Muscle of leg (tissue), 11 donors: ENCODE results near the gene KIF5A. TPM values are rescaled to one million over a fixed set of nuclear protein-coding genes. Genes with fewer than 3 reads are reported as not detected.

Source experiments
- DNase-seq: peaks from one replicate; pipeline ENCODE4 v3.0.0; 2013
- H3K27ac ChIP-seq: one replicate; pipeline ENCODE4 v1.5.1; 2013; ENCODE audit warnings: mild to moderate bottlenecking, low read length, control low read depth
- H3K27me3 ChIP-seq: one replicate; pipeline ENCODE4 v1.6.1; 2013; ENCODE audit warnings: low read length; ENCODE audit not compliant: control insufficient read depth, insufficient read depth
- H3K36me3 ChIP-seq: one replicate; pipeline ENCODE4 v1.6.1; 2013; ENCODE audit warnings: low read length; ENCODE audit not compliant: control insufficient read depth, insufficient read depth
- H3K4me1 ChIP-seq: one replicate; pipeline ENCODE4 v1.6.1; 2013; ENCODE audit warnings: low read length; ENCODE audit not compliant: control insufficient read depth, insufficient read depth
- H3K4me3 ChIP-seq: one replicate; pipeline ENCODE4 v1.5.1; 2013; ENCODE audit warnings: low read length, control low read depth
- H3K9me3 ChIP-seq: replicated peaks from 2 replicates; pipeline ENCODE4 v1.6.1; 2013; ENCODE audit warnings: low read depth, low read length; ENCODE audit not compliant: control insufficient read depth
- WGBS: methylation state at CpG from one replicate; pipeline ENCODE4 v1.1.5; 2013; ENCODE audit warnings: missing lambda C conversion rate; ENCODE audit not compliant: insufficient coverage; 5-methylcytosine and 5-hydroxymethylcytosine counted together
- polyA plus RNA-seq, 8 donors: library from polyadenylated mRNA; unstranded; fragments of 120-200 nt; gene quantifications; one replicate each; pipeline versions ENCODE4 v1.2.1 to v1.2.3, GENCODE V29; 2013; ENCODE audit warnings: inconsistent platforms in 1 of 8, low replicate concordance in 1 of 8; ENCODE audit not compliant: insufficient read length in 8 of 8, insufficient read depth in 1 of 8
- total RNA-seq: library from RNA; stranded (reverse); fragments of 120-200 nt; gene quantifications from one replicate; pipeline ENCODE4 v1.2.4, GENCODE V29; 2013

Gene KIF5A
- total and polyA plus RNA-seq, 9 donors = 0.04 to 0.85 (median 0.11) TPM; not detected in 1

DNA sequence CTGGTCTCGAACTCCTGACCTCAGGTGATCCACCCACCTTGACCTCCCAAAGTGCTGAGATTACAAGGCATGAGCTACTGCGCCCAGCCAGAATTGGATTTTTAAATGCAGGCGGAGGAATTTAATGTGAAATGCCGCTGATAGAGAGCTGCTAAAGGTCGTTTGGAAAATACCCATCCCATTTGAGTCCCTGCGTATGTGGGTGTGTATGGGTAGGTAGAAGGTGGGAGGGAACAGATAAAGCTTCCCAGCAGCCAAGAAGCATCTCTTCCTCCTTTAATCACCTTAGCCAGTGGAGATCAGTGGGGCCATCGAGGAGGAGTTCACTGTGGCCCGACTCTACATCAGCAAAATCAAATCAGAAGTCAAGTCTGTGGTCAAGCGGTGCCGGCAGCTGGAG, 25.0 kb downstream of the KIF5A start:
- Histone ChIP-seq H3K27ac (no peak overlapping the region), H3K36me3 (no peaks in the 10 kb centered on the region), H3K27me3 (peaks cover 11% of the 10 kb centered on the region), H3K9me3 (no peaks in the 10 kb centered on the region), H3K4me1 (no peaks in the 10 kb centered on the region), H3K4me3 (no peak overlapping the region)
- WGBS = 97% methylated on average over 6 of the region's 10 CpGs
- DNase-seq = no peak

DNA sequence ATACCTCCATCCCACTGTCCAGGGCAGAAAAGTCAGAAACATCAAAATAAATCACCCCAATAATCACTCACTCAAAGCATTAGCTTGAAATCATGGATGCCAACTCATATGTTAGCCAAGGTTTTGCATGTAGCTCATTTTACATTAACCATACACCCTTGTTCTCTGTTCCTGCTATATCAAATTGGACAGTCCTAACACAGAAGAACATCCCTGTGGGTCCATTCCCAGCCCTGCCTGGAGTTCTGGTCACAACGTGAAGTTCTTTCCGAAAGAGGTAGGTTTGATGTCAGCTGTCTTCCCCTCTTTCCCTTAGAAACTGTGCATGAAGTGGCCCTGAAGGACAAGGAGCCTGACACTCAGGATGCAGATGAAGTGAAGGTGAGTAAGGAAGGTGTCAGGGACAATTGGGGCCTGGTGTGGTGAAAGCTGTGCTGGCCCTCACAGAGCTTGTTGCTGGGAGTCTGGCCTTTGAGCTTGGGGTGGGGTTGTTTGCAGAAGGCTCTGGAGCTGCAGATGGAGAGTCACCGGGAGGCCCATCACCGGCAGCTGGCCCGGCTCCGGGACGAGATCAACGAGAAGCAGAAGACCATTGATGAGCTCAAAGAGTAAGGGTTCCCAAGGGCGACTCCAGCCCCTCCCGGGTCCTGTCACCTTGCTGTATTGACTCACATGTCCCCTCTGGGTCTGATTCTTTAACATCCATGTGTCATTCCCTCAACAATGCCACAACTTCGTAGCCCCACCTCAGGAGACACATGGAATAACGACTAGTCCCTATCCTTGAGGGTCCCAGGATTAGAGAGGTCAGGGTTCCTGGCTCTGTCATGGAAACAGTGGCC, 26.1 kb downstream of the KIF5A start:
- Histone ChIP-seq H3K27me3 (peaks cover 12% of the 10 kb centered on the region), H3K36me3 (no peaks in the 10 kb centered on the region), H3K9me3 (no peaks in the 10 kb centered on the region), H3K27ac (no peak overlapping the region), H3K4me3 (no peak overlapping the region), H3K4me1 (no peaks in the 10 kb centered on the region)
- WGBS = 80% methylated on average over 10 of the region's 12 CpGs
- no peak for DNase-seq

DNA sequence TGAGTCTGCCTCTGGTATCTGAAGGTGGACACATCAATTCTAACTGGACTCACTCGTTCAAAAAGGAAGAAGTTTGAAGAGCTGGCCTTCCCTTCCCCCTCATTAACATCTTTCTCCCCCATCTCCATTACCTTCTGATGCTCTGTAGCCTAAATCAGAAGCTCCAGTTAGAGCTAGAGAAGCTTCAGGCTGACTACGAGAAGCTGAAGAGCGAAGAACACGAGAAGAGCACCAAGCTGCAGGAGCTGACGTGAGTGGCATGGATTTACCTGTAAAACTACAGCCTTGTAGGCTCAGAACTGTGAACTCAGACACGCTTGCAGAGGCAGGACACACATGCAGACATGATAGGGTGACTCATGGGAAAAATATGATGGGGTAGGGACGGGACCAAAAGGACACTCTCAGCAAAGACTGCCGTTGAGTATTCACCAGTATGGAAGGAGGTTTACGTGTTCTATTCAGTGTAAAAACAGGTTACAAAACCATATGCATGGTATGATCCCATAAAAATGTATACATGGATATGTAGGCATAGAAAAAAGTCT, 26.8 kb downstream of the KIF5A start:
- Histone ChIP-seq H3K27me3 (peaks cover 15% of the 10 kb centered on the region), H3K36me3 (no peaks in the 10 kb centered on the region)
- WGBS = 79% methylated on average over 8 of the region's 9 CpGs

DNA sequence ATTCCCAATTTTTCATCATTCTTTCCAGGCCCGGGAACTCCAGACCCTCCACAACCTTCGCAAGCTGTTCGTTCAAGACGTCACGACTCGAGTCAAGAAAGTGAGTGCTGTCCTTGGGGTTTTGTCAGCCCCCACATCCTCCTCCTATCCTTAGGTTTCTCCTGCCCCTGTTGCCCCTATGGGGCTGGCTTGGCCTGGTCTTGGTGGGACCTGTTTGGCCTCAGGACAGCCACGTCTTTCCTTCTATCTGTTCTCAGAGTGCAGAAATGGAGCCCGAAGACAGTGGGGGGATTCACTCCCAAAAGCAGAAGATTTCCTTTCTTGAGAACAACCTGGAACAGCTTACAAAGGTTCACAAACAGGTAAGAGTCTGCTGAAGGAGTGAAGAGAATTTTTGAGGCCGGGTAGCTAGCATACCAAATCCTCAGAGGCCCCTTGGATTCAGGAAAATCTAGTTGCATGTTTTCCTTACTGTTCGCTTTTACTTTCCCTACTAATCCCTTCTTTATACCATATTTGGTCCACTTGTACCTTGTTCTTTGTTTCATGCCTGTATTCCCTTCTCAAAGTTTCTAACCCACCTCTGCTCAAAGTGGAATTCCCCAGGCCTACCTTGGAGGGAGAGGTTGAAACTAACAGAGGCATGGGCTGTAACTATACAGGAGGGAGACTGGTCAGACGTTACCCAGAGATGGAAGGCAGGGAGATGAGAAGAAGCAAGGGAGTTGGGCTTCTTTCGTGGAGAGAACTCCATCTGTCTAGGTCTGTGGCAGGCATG, 28.3 kb downstream of the KIF5A start:
- DNase-seq = no peak
- no peaks in the 10 kb centered on the region for H3K9me3 ChIP-seq
- no peak overlapping the region for H3K4me3 ChIP-seq
- H3K36me3 ChIP-seq = no peaks in the 10 kb centered on the region
- H3K27ac ChIP-seq = no peak overlapping the region
- peaks cover 26% of the 10 kb centered on the region for H3K27me3 ChIP-seq
- H3K4me1 ChIP-seq = no peaks in the 10 kb centered on the region
- 79% methylated on average over 9 of the region's 12 CpGs for WGBS

More for the DNA sequence above, 26.8 kb downstream of the KIF5A start:
- H3K4me1 ChIP-seq = no peaks in the 10 kb centered on the region
- no peak for DNase-seq
- H3K4me3 ChIP-seq = no peak overlapping the region
- H3K9me3 ChIP-seq = no peaks in the 10 kb centered on the region
- H3K27ac ChIP-seq = no peak overlapping the region

DNA sequence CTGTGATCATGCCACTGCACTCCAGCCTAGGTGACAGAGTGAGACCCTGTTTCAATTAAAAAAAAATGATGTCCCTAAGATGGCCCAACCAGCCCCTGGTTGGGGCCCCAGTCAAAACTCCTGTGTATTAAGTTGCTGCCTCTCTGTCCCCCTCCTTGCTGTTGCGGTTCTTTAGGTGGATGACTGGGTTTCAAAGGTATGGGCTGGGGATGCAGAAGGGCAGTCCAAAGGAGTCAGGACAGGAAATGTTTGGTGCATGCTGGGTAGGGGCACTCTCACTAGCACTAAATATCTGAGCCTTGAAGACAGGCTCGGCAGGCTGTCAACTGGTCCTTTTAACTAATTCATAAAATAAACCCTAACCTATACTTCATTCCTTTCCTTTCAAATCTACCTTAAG, 29.2 kb downstream of the KIF5A start:
- 45% methylated on average over 1 of the region's 2 CpGs for WGBS
- H3K4me1 ChIP-seq = peaks cover 4% of the 10 kb centered on the region
- no peak for DNase-seq
- H3K27ac ChIP-seq = no peak overlapping the region
- H3K27me3 ChIP-seq = peaks cover 28% of the 10 kb centered on the region
- no peaks in the 10 kb centered on the region for H3K36me3 ChIP-seq
- no peak overlapping the region for H3K4me3 ChIP-seq
- no peaks in the 10 kb centered on the region for H3K9me3 ChIP-seq

DNA sequence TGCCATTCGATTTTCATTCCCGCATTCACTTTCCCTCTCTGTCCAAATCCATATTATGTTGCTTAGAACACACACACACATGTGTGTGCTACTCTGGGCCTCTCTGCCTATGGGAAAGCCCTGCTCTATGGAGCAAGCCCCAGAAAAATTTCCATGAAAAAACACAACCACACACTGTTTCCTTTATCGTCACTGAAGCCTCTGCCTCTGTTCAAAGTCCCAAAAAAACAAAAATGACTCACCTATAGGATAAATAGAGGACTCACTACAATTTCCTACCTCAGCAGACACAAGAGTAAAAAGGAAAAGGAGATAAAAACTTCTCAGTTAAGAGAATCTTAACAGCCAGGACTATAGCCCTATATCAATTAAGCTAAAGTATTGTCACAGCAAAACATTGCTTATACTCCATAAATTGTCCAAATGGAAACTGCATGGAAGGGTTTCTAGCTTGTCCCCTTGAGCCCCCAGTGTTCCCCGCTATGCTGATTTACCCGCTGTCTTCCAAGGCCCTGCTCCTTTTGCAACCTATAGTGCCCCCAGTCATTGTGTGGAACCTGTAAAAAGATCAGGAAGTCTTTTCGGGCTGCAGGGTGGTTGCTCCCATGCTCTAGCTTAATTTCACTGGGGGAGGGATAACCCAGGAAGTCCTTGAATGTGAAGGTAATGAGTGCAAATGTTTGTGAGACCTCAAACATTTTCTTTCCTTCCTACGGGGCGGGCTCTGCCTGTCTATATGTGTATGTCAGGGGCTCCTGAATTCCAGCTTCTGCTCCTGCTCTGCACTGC, 30.0 kb downstream of the KIF5A start:
- H3K9me3 ChIP-seq = no peaks in the 10 kb centered on the region
- DNase-seq = no peak
- no peak overlapping the region for H3K27ac ChIP-seq
- peaks cover 30% of the 10 kb centered on the region for H3K27me3 ChIP-seq
- peaks cover 4% of the 10 kb centered on the region for H3K4me1 ChIP-seq
- no peak overlapping the region for H3K4me3 ChIP-seq
- H3K36me3 ChIP-seq = no peaks in the 10 kb centered on the region
- WGBS = 84% methylated on average over 2 of the region's 8 CpGs

DNA sequence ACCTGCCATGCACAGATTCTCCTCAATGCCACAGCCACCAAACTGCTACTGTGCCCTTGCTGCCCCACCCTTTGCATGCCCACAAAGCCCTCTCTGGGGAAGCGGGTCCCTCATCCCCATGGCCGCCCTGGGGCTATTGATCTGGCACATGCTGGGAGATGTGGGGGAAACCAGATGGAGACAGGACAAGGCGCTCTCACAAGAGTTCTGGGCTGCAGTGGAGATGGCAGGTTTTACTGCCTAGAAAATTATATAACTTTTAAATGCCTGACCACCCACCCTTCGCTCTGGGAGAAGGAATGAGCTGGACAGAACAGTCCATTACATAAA, 30.6 kb downstream of the KIF5A start:
- no peak overlapping the region for H3K4me3 ChIP-seq
- no peak for DNase-seq
- H3K4me1 ChIP-seq = peaks cover 4% of the 10 kb centered on the region
- no peak overlapping the region for H3K27ac ChIP-seq
- H3K36me3 ChIP-seq = no peaks in the 10 kb centered on the region
- peaks cover 36% of the 10 kb centered on the region for H3K27me3 ChIP-seq
- WGBS = no CpG with 5 or more reads among the region's 4 CpGs
- H3K9me3 ChIP-seq = no peaks in the 10 kb centered on the region

DNA sequence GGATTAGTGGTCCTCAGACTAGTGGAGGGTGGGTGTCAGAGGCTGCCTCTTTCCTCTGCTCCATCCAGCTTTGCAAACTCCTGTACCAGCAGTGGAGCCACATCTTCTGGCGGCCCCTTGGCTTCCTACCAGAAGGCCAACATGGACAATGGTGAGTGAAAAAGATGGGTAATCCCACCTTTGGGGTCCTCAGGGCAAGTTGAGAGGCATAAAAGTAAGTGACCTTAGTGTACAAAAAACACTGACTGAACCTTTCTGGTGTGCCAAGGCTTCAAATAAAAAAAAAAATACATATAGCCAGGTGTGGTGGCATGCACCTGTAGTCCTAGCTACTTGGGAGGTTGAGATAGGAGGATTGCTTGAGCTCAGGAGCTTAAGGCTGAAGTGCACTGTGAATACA, 32.0 kb downstream of the KIF5A start:
- no peak overlapping the region for H3K27ac ChIP-seq
- peaks cover 39% of the 10 kb centered on the region for H3K27me3 ChIP-seq
- H3K4me3 ChIP-seq = no peak overlapping the region
- no peak for DNase-seq
- H3K9me3 ChIP-seq = no peaks in the 10 kb centered on the region
- 83% methylated on average over 1 of the region's 1 CpG for WGBS
- no peaks in the 10 kb centered on the region for H3K36me3 ChIP-seq
- peaks cover 4% of the 10 kb centered on the region for H3K4me1 ChIP-seq

DNA sequence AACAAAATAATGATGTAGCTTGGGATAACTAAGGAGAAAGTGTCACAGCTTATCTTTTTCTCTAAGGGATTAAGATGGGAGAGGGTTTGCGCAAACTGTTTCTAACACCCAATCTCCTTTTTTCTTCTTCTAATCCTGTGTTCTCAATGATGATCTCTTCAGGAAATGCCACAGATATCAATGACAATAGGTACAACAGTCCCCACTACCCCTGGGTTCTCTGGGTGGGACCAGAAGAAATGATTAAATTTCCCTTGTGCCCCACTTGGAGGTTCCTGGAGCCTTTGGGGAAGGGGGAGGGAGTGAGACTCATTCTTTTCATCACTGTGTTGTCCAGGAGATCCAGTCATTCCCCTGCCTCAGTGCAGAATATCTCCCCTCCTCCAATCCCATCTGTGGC, 32.6 kb downstream of the KIF5A start:
- no peak for DNase-seq
- peaks cover 43% of the 10 kb centered on the region for H3K27me3 ChIP-seq
- H3K4me3 ChIP-seq = no peak overlapping the region
- H3K27ac ChIP-seq = no peak overlapping the region
- peaks cover 4% of the 10 kb centered on the region for H3K4me1 ChIP-seq
- WGBS = no CpG with 5 or more reads among the region's 1 CpG
- no peaks in the 10 kb centered on the region for H3K36me3 ChIP-seq
- no peaks in the 10 kb centered on the region for H3K9me3 ChIP-seq
